IPS-NIHi7 (cell line): ENCODE measurements around the gene METAP2.
"Not testable (repeated sequence)": the region's sequence is repeated elsewhere in the genome, so short reads cannot be mapped to it uniquely, and the experiment has no call there.

Source experiments
- DNase-seq: peaks from one replicate; pipeline ENCODE4 v3.0.0; 2012; ENCODE audit warnings: mixed read lengths; ENCODE audit errors: extremely low spot score

Gene METAP2

DNA sequence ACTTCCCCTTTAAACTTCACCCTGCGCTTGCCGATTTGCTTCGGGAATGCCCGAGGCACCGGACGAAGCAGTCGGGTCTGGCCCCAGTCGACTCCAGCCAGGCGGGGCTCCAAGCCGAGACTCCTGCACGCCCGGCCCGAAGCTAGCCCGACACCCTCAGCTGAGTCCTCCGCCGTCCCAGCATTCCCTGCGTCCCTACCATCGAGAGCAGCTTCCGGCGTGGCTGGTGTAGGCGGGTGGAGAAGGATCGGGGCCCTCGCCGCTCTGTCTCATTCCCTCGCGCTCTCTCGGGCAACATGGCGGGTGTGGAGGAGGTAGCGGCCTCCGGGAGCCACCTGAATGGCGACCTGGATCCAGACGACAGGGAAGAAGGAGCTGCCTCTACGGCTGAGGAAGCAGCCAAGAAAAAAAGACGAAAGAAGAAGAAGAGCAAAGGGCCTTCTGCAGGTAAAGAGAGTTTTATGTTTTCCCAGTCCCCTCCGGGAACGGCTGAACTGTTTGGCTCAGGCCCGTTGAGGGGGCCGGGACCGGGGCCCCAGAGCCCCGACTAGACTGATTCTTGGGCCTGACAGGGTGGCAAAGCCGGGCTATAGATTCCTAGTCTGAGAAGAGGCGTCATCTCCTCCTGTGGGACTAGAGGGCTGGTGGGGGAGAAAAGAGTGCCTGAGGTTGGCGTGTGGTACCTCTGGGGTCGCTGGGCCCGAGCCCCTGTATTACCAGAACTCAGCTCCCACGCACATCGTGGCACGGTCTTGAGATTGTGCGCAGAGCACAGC is at the start of gene METAP2:
Gene METAP2, plus strand, starts transcription at position 269 of the 776 bp plus-strand sequence. Its CDS starts 28 bp downstream, at position 297.
- DNase-seq = peak; percentile 99

DNA sequence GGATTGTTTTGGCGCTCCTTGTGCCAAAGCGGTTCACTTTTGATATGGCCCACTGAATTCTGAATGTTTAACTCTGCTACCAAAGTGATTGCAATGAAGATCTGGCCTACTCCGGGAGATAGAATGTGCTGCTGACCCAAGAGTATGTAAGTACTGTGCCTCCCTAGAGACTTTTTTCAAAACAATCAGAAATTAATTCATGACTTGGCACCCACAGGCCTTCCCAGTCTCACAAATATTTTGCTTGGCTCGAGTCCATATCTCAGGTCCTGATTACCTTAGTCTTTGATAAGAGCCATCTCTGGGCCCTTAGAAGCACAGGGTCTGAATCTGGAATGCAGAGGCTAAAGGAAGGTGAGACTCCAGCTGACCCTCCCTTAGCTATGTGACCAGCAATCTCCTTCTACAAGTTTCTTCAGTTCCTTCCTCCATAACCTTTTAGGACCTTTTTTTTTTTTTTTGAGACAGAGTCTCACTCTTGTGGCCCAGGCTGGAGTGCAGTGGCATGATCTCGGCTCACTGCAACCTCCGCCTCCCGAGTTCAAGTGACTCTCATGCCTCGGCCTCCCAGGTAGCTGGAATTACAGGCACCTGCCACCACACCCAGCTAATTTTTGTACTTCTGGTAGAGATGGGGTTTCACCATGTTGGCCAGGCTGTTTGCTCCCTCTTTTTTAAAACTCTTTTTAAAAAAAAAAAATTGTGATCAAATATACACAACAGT is 49.5 kb upstream of the METAP2 start:
- DNase-seq = no peak

DNA sequence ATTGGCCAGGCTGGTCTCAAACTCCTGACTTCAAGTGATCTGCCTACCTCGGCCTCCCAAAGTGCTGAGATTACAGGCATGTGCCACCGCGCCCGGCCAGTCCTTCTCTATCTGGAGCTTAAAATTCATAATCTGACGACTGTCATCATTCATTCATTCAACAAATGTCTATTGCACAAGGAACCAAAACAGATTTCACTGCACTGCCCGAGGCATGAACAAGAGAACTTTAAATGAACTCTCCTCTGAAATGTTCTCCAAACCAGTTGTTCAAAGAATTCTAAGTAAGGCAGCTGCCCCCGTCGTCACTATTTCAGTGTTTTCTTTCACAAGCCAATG is 44.8 kb upstream of the METAP2 start:
- no peak for DNase-seq

DNA sequence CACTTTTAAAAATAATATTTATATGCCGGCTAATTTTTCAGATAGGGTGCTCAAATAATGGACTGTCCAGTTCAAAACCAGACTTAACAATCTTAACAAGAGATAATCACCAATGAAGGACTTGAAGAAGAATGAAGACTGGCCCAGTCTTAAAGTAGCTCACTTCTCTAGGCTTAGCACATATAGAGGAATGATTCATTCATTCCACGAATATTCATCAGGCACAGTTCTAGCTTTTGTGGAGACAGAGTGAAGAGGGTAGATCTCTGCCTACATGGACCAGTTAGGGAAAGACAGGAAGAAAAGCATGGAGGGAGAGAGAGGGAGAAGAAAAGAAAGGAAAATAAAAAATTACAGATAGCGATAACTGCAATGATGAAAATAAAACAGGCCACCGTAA is 42.8 kb upstream of the METAP2 start:
- no peak for DNase-seq

DNA sequence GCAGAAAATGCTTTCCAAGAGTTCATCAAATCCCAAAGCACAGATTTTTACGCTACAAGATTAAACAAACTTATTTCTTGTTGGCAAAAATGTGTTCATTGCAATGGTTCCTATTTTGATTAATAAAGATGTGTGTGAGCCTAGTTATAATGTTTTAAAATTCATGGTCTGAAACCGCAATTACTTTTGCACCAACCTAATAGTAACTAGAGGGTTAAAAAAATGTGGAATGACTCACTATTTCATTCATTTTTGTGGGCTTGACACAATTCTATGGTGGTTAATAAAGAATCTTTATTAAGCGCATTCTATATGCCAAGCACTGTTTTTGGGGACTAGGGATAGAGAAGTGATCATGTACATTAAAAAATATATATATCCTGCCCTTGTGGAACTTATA is 38.6 kb upstream of the METAP2 start:
- DNase-seq = no peak

DNA sequence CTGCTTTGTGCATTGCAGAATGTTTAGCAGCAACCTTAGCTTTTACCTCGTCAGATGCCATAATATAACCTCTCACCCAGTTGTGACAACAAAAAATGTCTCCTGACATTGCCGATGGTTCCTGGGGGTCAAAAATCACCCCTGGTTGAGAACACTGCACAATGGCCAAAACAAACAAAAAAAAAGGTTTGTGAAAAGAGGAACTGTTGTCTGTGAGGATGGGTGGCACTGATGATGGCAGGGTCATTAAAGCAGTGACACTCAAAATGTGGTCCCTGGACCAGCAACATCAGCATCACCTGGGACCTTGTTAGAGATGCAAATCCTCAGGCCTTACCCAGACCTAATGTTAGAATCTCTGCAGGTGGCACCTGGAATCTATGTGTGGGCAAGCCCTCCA is 36.4 kb upstream of the METAP2 start:
- no peak for DNase-seq

DNA sequence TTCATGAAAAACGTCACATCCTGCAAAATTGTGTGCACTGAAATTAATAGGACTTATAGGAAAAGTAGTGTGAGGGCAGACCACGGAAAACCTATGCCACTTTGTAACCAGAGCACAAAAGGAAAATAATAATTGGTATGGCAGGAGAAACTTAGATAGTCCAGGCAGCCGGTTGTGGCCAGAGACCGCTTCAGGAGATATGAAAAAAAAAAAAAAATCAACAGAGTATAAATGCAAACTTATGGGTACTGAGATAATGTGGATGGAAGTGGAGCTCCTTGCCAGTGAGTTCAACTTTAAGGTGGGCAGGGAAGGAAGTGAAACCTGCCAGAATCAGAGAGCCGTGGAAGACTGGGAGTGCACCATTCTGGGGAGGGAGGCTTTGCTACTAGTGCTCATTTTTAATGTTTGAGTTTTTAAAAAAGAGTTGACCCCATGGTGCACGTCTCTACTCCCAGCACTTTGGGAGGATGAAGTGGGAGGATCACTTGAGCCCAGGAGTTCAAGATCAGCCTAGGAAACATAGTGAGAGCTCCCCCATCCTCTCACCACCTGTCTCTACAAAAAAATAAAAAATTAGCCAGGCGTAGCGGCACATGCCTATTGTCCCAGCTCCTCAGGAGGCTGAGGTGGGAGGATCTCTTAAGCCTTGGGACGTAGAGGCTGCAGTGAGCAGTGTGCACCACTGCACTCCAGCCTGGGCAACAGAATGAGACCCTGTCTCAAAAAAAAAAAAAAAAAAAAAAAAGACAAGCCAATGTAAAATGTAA is 34.3 kb upstream of the METAP2 start:
- DNase-seq = no peak

DNA sequence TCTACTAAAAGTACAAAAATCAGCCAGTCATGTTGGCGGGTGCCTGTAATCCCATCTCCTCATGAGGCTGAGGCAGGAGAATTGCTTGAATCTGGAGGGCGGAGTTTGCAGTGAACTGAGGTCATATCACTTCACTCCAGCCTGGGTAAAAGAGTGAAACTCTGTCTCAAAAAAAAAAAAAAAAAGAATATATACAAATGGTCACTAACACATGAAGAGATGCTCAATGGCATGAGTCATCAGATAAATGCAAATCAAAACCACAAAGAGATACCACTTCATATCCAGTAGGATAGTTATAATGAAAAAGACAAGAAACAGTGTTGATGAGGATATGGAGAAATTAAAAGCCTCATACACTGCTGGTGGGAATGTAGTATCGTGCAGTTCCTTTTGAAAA is 33.6 kb upstream of the METAP2 start:
- no peak for DNase-seq

DNA sequence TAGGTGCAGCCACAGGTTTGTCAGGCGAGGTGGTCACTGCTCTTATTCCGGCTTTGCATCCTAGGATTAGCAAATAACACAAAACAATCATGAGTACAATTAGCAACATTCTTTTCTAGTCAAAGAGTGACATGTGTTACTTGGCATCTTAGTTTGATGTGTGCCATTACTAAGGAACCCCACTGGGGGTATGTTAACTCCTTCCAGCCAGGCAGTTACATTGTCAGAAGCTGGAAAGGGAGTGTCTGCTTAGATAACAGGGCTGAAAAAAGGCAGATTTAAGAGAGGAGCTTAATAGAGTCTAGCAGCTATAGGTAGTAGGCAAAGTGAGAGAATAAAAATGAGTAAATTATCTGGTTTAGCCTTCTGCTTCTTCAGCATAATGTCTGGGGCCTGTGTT is 30.5 kb upstream of the METAP2 start:
- DNase-seq = peak; percentile 20

DNA sequence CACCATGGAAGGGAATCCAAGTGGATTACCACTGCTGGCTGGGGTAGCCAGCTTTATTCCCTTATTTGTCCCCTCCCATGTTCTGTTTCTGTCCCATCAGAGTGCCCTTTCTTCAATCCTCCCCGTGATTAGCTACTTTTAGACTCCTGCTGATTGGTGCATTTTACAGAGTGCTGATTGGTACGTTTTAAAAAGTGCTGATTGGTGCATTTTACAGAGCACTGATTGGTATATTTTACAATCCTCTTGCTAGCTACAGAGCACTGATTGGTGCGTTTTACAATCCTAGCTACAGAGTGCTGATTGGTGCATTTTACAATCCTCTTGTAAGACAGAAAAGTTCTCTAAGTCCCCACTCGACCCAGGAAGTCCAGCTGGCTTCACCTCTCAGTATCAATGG is 28.9 kb upstream of the METAP2 start:
- not testable (repeated sequence) for DNase-seq

DNA sequence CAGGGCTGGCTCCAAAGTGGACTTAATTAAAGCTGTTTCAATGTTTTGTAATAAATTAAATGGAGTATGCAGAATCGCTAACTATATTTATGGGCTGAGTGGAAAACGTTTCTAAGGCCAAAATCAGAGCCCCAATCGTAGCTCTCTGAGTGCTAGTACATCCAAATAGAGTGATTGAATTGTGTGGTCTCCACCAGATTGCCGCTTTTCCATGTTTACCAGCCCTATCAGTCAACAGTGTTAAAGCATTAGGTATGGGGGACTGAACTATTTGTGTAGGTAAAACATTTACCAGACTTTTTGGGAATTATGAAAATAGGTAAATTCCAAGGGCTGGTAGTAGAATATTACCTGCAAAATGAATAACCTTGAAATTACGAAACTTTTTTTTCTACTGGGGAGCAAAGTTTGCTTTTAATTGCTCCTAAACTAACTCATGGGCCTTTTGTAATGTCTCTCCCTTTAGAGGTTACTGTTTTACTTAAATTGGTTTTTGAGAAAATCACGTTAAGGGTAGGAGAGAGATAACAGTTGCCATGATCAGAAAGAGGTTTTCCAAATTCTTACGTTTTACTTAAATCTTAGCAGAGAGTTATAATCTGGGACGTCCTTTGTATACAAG is 28.0 kb upstream of the METAP2 start:
- DNase-seq = no peak

DNA sequence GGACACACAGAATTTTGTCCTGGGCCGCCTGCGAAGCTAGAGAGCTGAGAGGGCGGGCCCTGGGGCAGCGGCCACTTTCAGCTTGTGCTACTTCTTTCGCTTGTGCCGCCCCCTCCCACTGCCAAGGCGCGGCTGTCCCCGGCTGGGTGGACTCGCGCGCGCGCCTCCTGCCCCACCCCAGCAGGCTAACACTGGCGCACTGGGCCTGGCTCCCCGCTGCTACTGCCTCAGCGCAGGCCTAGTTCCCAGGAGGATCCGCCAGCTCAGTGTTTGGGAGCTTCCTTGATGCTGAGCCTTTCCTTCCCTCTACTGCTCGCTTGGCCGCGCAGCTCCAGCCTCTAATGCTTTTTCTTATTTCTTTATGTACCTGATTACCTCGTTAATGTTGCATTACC is 27.4 kb upstream of the METAP2 start:
- peak; percentile 83 for DNase-seq

DNA sequence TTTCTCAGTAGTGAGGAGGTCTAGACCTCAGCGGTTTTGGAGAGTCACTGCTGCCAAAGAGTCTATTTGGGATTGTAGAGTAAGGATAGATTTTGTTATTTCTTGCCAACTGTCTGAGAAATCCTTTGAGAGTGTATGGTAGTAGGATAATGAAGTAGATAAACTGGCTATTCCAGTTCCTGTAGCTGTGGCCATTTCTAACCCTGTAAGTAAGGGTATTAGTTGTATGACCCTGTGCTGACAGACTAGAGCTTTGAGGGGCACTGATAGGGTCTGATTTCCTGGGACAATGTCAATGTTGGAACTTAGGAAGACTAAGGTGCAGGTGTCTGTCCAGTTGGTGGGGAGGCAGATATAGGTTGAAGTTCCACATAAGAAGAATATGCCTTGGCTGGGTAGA is 24.3 kb upstream of the METAP2 start:
- not testable (repeated sequence) for DNase-seq

DNA sequence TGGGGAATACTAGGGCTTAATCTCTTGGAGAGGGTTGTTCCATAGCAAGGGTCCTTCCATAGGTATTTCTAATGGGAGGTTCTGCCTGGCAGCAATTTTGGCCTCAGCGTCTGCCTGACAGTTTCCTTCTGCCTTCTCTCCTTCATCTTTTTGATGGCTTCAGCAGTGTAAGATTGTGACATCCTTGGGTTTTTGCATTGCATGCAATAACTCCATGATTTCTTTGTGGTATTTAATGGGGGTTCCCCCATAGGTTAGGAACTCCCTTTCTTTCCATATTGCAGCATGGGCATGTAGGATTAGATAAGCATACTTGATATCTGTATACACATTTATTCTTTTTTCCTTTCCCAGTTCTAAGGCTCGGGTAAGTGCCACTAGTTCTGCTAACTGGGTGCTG is 21.5 kb upstream of the METAP2 start:
- not testable (repeated sequence) for DNase-seq

DNA sequence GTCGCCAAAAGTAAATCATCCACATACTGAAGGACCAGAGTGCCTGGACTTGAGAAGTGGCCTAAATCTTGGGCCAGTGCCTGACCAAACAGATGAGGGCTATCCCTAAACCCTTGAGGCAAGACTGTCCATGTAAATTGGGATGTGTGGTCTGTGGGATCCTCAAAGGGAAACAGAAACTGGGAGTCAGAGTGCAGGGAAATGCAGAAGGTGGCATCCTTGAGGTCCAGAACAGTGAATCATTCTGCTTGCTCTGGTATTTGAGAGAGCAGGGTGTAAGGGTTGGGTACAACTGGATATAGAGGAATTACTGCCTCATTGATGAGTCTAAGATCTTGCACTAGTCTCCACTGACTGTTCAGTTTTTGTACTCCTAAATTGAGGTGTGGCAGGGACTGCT is 20.1 kb upstream of the METAP2 start:
- not testable (repeated sequence) for DNase-seq

DNA sequence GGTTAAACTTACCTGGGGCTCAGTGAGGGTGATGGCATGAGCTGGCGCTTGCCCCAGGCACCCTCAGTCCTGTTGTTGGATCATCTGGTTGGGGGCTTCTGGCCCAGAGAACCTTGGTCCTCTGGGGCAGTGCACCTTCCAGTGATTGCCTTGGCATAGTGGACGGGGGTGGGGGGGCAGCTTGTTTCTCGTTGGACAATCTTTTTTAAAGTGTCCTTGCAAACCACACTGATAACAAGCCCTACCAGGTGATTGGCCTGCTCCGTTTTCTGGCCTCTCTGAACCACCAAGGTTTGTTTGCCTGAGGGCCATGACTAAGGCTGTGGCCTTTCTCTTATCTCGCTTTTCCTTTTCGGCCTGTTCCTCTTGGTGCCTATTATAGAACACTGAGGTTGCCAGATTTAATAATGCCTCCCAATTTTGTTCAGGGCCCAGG is 19.2 kb upstream of the METAP2 start:
- DNase-seq = not testable (repeated sequence)

DNA sequence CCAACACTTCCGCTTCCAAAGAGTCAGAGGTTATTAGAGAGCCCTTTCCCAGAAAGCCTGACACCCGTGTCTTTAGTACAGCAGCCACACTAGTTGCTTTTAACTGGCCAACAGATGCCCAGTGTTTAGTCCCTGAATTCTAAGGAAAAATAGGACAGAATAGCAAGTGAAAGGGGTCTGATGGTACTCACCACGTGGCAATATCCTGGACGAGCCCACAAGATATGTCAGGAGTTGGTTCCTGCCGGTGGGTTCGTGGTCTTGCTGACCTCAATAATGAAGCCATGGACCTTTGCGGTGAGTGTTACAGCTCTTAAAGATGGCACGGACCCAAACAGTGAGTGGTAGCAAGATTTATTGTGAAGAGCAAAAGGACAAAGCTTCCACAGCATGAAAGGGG is 16.3 kb upstream of the METAP2 start:
- not testable (repeated sequence) for DNase-seq

DNA sequence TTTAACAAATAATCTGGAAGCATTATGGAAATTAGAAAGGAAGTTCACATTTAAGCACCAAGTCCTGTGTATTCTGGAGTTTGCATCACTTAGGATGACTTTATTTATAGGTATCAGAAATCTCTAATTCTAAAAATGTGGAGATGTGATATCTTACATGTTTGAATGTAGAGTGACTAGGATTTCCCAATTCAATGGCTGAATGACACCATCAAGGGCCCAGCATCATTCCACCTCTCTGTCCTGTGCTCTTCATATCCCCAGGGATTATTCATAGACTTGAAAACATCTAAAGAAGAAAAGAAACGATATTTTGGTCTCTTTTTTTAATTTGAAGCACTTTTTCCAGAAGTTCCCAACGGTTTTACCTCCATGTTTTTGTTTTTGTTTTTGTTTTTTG is 15.2 kb upstream of the METAP2 start:
- no peak for DNase-seq

DNA sequence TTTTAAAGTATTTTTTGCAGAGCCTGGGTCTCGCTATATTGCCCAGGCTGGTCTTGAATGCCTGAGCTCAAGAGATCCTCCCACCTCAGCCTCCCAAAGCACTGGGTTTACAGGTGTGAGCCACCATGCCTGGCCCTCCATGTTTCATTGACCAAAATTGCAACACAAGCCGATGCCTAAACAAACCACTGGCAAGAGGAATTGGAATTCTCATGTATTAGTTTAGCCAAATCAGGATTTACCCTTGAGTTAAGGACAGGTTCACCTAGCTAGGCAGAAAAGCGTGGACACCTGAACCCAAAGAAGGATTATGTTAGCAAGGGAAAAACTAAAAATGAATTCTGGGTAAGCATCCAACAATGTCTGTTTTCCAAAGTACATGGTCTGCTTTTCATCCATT is 14.6 kb upstream of the METAP2 start:
- DNase-seq = no peak

DNA sequence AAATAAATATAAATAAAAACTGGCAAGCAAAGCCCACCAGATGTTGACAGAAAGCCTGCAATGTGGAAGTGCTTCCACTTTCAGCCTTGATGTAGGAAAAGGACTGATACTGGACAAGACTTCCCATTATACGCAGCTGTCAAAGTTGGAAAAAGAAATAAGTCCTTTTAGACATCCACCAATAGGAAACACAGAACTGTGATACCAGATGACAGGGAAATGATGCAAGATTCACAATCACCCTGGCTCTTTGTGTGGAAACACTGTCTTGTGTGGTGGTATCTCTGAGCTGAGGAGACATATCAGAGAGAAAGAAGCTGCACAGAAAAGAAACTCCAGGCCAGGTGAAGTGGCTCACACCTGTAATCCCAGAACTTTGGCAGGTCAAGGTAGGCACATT is 13.8 kb upstream of the METAP2 start:
- DNase-seq = no peak

DNA sequence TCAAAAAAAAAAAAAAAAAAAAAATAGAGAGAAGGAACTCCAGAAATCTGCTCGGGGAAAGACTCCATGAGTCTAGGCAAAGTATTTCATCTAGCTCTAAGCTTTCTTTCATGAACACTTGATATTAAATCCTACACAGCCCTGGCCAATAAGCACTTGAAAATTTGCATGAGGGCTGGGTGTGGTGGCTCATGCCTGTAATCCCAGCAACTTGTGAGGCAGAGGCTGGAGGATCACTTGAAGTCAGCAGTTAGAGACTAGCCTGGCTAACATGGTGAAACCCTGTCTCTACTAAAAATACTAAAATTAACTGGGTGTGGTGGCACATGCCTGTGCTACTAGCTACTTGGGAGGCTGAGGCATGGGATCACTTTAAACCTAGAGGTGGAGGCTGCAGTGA is 13.1 kb upstream of the METAP2 start:
- no peak for DNase-seq

DNA sequence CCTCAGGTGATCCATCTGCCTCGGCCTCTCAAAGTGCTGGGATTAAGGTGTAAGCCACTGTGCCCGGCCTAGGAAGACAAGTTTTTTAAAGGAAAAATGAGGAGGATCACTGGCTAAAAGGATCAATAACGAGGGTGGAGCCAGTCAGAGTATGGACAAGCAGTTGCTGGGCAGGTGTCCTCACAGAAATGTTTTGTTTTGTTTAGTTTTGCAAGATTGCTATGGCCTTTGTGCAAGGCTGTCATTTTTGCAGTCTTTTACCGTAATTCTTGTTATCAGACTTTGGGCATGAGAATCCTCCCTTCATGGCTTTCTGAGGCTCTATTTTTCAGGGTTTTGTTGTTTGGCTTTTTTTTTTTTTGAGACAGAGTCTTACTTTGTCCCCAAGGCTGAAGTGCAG is 11.9 kb upstream of the METAP2 start:
- DNase-seq = no peak
